Epithelial cell of prostate (primary cell): ENCODE data around the gene LTC4S.

Experiments used
- DNase-seq: peaks from one replicate; pipeline ENCODE4 v3.0.0-alpha.2; 2011; ENCODE audit warnings: low read depth, low spot score
- H3K27ac ChIP-seq: fragments of 450-650 bp; 2 replicates; pipeline ENCODE4 v1.5.1; 2017; ENCODE audit warnings: mild to moderate bottlenecking

The LTC4S gene

GRCh38 chr5:179804555-179804947 is 10.8 kb downstream of the LTC4S start:
- no peak overlapping the region for H3K27ac ChIP-seq
- DNase-seq: no peak

GRCh38 chr5:179805070-179805528 is 11.3 kb downstream of the LTC4S start:
- no peak for DNase-seq
- peak overlapping the region; percentile 92 for H3K27ac ChIP-seq

GRCh38 chr5:179805529-179806249 is 11.9 kb downstream of the LTC4S start:
- peak overlapping the region; percentile 92 for H3K27ac ChIP-seq
- DNase-seq: no peak

- peak within 1 kb of the TSS; percentile 92 for H3K27ac ChIP-seq
- DNase-seq: no peak
Observed at GRCh38 chr5:179806250-179807048, 12.7 kb downstream of the LTC4S start, which contains the start of gene MGAT4B. MGAT4B (minus strand) TSS chr5:179806866; CDS start chr5:179806583, 283 bp downstream.

GRCh38 chr5:179812135-179812825 is 18.5 kb downstream of the LTC4S start:
- H3K27ac ChIP-seq: no peak overlapping the region

GRCh38 chr5:179812997-179813607 is 19.3 kb downstream of the LTC4S start:
- no peak overlapping the region for H3K27ac ChIP-seq
- DNase-seq: no peak

More at GRCh38 chr5:179812135-179812825, 18.5 kb downstream of the LTC4S start:
- no peak for DNase-seq

GRCh38 chr5:179814090-179814489 is 20.3 kb downstream of the LTC4S start:
- DNase-seq: no peak
- H3K27ac ChIP-seq: no peak overlapping the region

GRCh38 chr5:179815491-179816249 is 21.9 kb downstream of the LTC4S start:
- DNase-seq: no peak
- no peak overlapping the region for H3K27ac ChIP-seq

GRCh38 chr5:179816401-179816795 is 22.6 kb downstream of the LTC4S start:
- H3K27ac ChIP-seq: no peak overlapping the region
- DNase-seq: no peak

GRCh38 chr5:179816796-179817469 is 23.1 kb downstream of the LTC4S start:
- H3K27ac ChIP-seq: no peak overlapping the region
- no peak for DNase-seq

- no peak for DNase-seq
- H3K27ac ChIP-seq: no peak overlapping the region
Observed at GRCh38 chr5:179817470-179817840, 23.7 kb downstream of the LTC4S start.

- DNase-seq: no peak
- peak overlapping the region; percentile 84 for H3K27ac ChIP-seq
Observed at GRCh38 chr5:179817890-179818745, 24.3 kb downstream of the LTC4S start.

- DNase-seq: peak; percentile 81
- H3K27ac ChIP-seq: peak overlapping the region; percentile 84
Observed at GRCh38 chr5:179818746-179819295, 25.0 kb downstream of the LTC4S start.

- H3K27ac ChIP-seq: peak overlapping the region; percentile 84
- DNase-seq: no peak
Observed at GRCh38 chr5:179819296-179820126, 25.7 kb downstream of the LTC4S start.

- no peak for DNase-seq
- peak overlapping the region; percentile 84 for H3K27ac ChIP-seq
Observed at GRCh38 chr5:179820127-179820482, 26.3 kb downstream of the LTC4S start.

- DNase-seq: no peak
- H3K27ac ChIP-seq: peak within 1 kb of the TSS; percentile 84
Observed at GRCh38 chr5:179820483-179821297, 26.9 kb downstream of the LTC4S start, which contains the start of gene SQSTM1. SQSTM1 (plus strand) TSS chr5:179820905; CDS start chr5:179820937, 32 bp downstream.
